ENCODE results near the gene DGKI.

The DGKI gene

DNA sequence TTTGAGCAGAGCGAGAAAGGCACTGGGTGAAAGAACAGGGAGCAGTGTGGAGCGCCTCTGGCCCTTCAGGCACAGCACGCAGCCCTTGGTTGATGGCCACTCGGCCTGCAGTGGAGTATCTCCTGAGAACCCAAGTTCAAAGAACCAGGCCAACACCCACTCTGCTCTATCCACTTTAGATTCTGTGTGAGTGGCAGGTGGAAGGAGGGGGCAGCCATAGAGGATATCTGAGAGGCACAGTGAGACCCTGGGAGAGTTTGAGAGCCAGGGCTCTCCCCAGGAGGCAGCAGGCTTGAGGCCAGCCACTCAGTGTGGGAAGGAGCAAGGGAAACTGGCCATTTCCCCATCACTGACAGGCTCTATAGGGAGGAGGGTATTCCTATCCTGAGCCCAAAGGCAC is 450.7 kb downstream of the DGKI start:
- DNase-seq = no peak

DNA sequence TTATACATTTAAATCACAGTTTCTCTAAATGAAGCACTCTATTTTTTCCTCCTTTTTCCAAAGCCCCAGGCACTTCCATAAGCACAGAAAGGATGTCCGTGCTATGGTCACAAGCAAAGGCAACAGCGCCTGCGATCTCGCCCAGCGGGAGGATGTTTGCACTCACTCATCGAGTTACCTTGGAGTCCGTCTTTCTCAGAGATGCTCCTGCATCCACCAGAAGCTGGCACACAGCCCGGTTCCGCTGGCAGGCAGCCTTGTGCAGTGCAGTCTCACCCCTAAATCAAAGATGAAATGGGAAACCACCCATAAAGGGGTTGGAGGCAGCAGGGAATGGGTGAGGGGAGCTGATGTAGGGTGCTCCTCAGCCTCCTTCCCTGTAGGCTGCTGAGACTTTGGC is 451.4 kb downstream of the DGKI start:
- no peak for DNase-seq

- no peak for DNase-seq
These were observed 453.2 kb downstream of the DGKI start for GRCh38 chr7:137393570-137393969.

DNA sequence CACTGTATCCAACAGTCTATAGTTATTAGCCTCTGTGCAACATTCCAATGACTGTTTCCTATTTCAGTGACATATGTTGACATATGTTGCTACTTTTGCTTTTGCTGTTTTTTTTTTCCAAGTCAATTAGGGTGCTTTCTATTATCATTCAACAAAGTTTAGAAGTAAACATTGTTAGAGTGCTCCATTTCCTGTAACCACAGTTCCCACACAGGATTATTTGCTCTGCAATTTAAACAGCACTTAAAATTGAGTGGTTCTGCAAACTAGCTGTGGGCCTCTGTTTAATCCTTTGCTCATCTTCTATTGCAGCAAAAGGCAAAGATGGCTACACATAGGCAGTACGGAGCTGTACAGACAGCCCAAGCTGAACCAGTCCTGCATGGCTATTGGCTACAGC is 456.7 kb downstream of the DGKI start:
- DNase-seq = no peak

DNA sequence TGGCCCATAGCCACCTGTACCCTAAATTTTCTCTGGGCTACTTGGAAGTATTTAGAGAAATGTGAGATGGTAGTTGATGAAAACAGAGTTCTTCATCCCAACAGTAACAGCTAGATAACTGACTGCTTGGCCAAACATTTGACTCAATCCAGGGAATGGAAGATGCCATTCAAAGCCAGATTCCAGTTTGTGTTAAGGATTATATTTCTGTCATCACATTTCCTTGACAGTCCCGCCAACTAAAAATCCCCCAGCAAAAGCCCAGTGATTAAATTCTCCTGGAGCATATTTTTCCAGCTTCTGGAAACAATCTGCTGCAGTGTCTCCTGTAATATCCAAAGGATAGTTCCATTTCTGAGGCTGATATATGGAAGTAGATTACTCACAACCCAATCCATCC is 457.9 kb downstream of the DGKI start:
- DNase-seq = no peak

DNA sequence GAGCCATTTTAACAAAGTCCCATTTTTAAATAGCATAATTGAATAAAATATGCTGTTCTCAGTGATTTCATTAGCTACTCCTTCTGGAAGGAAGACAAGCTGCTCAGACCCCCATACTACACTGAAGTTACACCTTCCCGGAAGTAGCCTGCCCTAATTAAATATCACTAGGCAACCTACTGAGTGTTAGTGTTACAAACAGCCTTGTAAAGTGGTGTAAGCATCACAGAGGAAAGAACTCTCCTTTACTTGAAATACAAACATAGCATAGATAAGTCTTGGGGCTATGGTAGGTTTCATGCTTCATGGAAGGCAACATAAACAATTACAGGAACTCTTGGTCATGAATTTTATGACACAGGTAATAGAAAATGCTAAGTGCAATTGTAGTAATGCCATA is 459.8 kb downstream of the DGKI start:
- DNase-seq = no peak

DNA sequence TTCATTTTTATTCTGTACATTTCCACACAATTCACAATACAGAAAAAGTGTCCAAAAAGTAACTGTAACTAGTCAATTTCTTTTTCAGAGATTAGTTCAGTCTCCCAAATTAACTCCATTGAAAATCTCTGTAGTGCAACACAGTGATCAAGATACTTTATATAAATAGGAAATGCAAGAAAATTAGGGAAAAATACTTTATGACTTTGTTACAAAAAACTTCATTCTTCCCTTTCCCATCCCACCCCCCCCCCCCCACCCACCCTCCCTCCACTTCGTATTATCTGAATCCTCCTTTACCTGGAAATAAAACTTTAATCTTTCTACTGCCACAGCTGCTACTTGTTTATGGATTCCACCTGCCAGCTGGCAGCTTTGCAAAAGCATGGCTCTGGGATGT is 465.7 kb downstream of the DGKI start:
- DNase-seq = no peak

DNA sequence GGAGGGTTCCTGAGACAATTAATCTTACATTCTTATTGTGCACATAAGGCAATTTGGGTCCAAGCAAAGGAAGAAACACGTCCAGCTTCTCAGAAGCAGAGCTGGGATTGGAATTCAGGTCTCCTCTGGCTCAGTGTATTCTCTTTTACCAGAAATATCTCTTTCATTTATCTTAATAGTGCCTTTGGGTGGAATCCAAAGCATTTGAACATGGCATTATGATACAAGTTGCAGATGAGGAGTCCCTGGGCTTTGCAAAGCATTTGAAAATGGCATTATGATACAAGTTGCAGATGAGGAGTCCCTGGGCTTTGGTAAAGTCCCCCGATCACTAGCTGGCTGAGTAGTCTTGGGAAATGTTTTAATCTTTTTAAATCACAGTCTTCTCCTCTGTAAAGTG is 473.3 kb downstream of the DGKI start:
- DNase-seq = no peak

GRCh38 chr7:137371616-137372015 is 475.2 kb downstream of the DGKI start:
- no peak for DNase-seq

DNA sequence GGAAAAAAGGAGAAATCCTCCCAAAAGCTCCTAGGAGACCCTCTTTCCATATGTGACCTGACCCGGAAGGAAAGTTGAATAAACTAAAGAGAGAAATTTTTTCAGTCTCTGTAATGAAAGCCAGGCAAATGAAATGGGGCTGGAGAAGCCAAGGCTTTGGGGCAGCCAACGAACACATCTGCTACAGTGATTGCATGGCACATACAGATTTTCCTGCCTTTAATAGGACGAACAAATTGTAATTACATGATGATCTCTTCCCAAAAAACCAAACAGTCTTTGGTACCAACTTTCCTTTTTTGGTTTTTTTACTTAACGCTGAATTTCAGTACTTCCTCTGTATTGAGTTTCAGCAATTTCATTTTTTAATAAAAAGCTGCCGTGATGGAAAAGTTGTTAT is 479.8 kb downstream of the DGKI start:
- DNase-seq = no peak

DNA sequence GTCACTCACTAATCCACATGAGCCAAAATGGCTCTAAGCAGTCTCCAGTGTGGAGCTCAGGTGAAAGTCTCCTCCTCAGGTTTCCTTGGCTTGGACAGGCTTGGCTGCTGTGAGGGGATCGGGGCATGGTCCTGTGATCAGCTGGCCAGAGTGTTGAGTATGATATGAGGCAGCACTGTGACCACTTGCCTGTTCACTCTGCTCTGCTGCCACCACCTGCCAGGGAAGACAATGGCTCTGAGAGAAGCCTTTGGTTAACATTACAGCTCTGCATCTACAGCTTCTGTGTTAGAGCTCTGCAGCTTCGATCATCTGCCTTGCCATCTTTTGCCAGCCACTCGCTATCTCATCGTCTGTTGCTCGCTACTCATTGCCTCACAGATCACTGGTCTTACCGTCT is 483.1 kb downstream of the DGKI start:
- no peak for DNase-seq

- DNase-seq = no peak
These were observed 486.6 kb downstream of the DGKI start for GRCh38 chr7:137360087-137360679.

GRCh38 chr7:137354961-137355360 is 491.8 kb downstream of the DGKI start:
- no peak for DNase-seq

GRCh38 chr7:137354396-137354795 is 492.4 kb downstream of the DGKI start:
- DNase-seq = no peak

DNA sequence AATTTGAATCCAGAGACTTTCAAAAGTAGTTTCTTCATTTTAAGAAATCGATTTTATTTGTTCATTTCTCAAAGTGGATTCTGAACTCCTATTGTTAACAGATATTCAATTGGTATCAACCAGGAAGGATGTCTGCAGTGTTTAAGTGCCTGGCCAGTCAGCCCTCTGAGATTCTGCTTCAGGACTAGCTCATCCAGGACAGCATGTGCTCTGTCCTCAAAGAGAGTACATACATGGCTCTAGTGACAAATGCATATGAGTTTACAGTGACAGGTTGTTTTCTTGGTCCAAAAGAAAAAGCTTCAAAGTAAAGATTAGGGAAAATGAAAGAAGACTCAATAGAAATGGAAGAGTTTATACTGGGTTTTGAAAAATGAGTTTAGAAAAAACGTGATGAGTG is 494.8 kb downstream of the DGKI start:
- no peak for DNase-seq

- DNase-seq = no peak
These were observed 500.9 kb downstream of the DGKI start for GRCh38 chr7:137345799-137346449.

DNA sequence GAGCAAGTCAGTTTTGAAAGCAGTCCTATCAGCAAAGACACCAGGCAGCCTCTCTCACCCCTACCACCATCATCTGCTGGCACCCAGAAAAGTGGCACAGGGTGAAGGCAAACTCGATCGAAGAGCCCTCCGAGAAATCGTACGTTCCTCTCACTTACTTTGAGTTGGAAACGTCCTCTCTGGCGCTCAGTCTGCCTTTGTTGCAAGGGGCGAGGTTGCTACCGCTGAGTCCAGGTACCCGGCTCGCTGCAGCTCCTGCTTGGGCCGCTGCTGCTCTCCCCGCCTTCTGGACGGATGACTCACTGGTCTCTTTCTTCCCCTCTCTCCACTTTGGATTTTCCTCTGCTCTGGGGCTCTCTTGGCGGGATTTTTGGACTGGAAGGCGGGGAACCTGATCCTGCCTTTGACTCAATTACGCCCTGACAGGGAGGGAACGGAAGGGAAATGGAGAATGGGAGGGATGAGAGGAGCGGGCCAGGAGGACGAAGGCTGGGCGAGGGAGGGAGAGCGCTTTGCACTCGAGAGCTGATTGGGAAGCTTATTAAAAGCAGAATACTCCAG is 503.4 kb downstream of the DGKI start, which contains the start of gene PTN:
Gene PTN (minus strand): TSS at position 453 of the 561 bp plus-strand sequence. CDS start 88,760 bp downstream, outside the sequence.
- no peak for DNase-seq

DNA sequence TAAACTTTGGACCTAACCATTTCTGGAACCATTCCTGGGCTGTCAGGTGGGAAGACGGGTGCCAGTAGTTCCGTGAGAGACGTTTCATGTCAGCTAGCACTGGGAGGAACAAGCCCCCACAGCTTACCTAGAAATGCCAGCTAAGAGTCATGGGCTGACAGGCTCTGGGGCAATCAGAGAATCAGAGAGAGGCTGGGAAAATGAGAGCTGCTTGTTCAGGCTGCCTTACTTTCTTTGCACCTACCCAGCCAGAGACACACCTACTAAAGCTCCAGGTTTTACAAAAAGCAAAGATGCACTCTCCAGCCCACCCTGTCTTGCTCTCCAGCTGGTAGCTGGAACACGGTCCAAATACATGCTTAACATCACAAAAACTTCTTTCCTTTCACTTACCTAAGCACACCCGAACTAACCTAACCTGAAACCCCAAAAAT is 503.9 kb downstream of the DGKI start:
- no peak for DNase-seq

DNA sequence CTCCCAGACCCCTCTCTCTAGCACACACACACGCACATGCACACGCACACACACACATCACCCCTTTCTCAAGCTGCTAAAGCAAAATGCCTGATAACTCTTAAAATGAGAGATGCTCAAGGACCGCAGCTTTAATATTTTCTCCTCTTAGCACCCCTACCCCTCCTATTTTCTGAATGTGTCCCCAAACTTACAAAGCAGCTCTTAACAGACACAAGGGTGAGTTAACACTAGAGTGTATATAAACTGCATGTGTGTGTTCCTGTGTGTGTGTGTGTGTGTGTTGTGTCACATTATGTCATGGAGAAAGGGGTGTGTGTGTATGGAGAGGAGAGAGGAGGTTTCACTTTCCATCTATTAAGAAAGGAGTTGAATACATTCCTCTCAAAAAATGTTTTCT is 504.5 kb downstream of the DGKI start:
- no peak for DNase-seq

- DNase-seq = no peak
These were observed 508.9 kb downstream of the DGKI start for GRCh38 chr7:137337902-137338301.

- no peak for DNase-seq
These were observed 511.0 kb downstream of the DGKI start for GRCh38 chr7:137335814-137336213.

DNA sequence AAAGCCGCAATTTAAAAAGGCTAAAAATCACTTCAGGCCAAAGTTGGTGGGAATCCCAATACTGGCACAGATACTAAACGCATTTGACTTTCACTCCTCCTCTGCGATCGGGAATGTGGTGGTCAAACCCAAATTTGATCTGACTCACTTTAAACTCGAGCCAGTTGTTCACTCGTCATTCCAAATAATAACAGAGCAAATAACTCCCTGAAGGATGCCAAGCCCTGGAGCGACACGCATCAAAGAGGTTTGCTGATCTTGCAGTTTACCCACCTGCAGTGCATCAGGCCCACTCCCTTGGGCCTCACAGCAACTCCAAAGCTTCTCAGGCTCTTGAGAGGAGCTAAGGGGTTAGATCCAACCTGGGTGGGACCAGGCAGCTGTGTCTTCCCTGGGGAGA is 515.4 kb downstream of the DGKI start:
- DNase-seq = no peak
